ENCODE data around the gene TMEM187.
"Not testable (repeated sequence)": the region's sequence is repeated elsewhere in the genome, so short reads cannot be mapped to it uniquely, and the experiment has no call there.

Gene TMEM187

DNA sequence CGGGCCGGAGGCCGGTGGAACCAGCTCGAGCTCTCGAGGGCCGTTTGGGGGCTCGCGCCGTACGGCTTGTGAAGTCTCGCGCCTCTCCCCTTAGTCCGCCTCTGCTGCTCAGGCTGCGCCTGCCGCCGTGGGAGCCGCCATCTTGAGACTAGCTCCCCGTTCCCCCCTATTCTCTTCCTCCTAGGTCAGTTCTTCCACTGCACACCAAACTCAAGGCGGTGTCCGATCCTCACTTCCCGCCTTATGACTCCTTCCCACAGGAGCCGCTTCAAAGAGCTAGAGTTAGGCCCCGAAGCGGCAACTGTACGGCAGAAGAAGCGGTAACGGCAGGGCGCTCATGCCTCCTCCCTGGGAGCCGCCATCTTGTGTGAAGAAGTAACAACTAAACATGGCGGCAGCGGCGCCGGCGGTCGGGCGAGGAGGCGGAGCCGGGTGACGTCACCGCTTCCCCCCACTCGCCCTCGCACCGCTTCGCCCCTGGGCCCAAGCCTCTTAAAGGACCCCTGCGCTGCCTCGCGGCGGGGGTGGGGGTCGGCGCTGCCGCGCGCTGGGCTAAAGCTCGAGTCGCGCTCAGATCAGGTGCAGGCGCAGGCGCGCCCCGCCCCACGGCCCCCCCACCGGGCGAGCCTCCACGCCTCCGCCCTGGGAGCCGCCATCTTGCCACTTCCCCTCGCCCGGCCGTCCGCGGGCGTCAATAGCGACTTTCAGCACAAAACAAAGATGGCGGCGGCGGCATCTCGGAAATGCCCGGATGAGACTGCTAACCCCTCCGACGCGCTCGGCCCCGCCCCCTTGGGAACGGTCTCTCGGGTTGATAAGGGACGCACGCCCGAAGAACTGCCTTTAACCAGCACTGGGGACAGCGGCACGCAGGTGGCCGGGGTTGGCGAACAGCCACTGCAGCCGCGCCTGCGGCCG lies 845 bp upstream of the TMEM187 start, which contains the start of gene HCFC1:
Gene HCFC1 (minus strand): TSS at position 369 of the 918 bp plus-strand sequence. CDS start 978 bp downstream, outside the sequence.
- H3K27ac ChIP-seq (ENCODE audit: low read length), result peak within 1 kb of the TSS; percentile 99
- H3K27me3 ChIP-seq (ENCODE audit: control insufficient read depth in 1 of 2, insufficient read depth in 2 of 2, low read length in 2 of 2), result peaks cover 0 to 7% of the 10 kb centered on the region in 2 donors
- no peaks in the 10 kb centered on the region for H3K36me3 ChIP-seq (ENCODE audit: control insufficient read depth in 2 of 2, insufficient read depth in 2 of 2, low read length in 2 of 2)
- peaks cover 47% of the 10 kb centered on the region for H3K4me1 ChIP-seq (ENCODE audit: control insufficient read depth, insufficient read depth, low read length)
- H3K9ac ChIP-seq (ENCODE audit: low read length in 2 of 2), result peak within 1 kb of the TSS; percentile 96 to 97
- peak within 1 kb of the TSS; percentile 70 to 96 for H3K4me3 ChIP-seq (ENCODE audit: low read length in 2 of 2)
- H3K9me3 ChIP-seq (ENCODE audit: control insufficient read depth in 2 of 2, low read length in 2 of 2), result no peaks in the 10 kb centered on the region

DNA sequence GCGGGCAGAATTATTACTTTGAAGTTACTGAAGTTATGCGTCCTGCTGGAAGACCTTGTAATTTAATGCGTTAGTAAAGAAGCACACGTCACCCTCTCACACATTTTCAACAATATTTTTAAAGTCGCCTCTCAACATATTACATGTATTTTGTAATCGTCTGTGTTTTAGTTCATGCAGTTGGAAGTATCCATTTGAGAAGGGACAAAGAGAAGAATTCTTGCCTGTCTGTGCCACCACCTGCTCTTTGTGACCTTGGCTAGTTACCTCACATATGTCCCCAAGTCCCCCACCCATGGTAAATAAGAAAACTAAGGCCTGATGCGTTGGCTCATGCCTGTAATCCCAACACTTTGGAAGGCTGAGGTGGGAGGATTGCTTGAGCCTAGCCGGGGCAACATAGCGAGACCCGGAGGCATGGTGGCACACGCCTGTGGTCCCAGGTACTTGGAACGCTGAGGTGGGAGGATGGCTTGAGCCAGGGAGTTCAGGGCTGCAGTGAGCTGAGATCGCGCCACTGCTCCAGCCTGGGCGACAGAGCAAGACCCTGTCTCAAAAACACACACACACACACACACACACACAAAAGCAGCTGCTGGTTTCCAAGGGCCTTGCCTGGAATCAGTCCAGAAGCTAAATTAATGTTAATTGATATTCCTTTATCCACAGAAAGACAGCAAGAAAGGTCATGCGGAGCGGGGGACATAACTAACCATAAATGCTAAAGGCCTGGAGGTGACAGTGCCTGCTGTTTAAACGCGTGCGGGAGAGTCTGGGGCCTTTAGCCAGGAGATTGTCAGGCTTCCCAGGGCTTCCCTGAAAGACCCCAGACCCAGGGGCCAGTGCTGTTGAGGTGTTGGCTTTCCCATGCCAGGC lies 811 bp downstream of the TMEM187 start:
- peak overlapping the region; percentile 16 to 96 for H3K4me3 ChIP-seq (ENCODE audit: low read length in 2 of 2)

DNA sequence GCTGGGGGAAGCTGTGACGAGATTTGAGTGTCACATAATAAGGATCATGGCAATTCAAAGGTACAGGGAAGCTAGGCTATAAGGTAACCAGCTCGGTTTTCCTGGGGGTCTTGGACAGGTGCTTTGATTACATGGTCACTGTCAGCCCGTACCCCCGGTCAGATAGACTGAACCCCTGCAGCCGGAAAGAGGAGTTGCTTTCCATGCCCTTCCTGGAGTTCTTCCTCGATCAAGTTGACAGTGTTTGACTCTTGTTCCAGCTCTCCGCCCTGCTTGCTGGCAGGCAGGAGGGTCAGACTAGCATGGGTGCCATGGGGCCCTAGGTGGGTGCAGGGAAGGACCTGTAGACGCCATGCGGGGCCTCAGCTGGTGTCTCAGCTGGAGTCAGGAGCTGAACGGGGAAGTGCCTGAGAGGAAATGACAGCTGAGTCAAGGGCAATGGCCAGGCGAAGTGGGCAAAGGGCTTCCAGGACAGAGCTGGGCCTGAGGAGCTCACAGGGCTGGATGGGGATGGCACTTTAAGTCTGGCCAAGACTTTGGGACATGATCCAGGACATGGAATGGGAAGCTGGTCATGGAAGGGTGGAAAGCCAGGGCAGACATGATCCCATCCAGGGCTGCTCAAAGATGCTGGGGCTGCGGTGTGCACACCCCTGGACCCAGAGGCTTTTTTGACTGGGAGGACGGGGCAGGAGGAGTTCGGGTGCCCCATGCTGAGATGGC lies 1.6 kb downstream of the TMEM187 start:
- peak overlapping the region in 1 of 2 donors; percentile 96 for H3K4me3 ChIP-seq (ENCODE audit: low read length in 2 of 2)
- no peaks in the 10 kb centered on the region for H3K36me3 ChIP-seq (ENCODE audit: control insufficient read depth in 2 of 2, insufficient read depth in 2 of 2, low read length in 2 of 2)
- H3K27me3 ChIP-seq (ENCODE audit: control insufficient read depth in 1 of 2, insufficient read depth in 2 of 2, low read length in 2 of 2), result peaks cover 0 to 3% of the 10 kb centered on the region in 2 donors
- peak overlapping the region; percentile 60 to 76 for H3K9ac ChIP-seq (ENCODE audit: low read length in 2 of 2)
- H3K9me3 ChIP-seq (ENCODE audit: control insufficient read depth in 2 of 2, low read length in 2 of 2), result no peaks in the 10 kb centered on the region
- H3K4me1 ChIP-seq (ENCODE audit: control insufficient read depth, insufficient read depth, low read length), result peaks cover 23% of the 10 kb centered on the region
- peak overlapping the region; percentile 80 for H3K27ac ChIP-seq (ENCODE audit: low read length)

More for the DNA sequence above, 811 bp downstream of the TMEM187 start:
- Histone ChIP-seq H3K4me1 (ENCODE audit: control insufficient read depth, insufficient read depth, low read length) (peaks cover 30% of the 10 kb centered on the region), H3K9ac (ENCODE audit: low read length in 2 of 2) (peak overlapping the region; percentile 60 to 76), H3K36me3 (ENCODE audit: control insufficient read depth in 2 of 2, insufficient read depth in 2 of 2, low read length in 2 of 2) (no peaks in the 10 kb centered on the region), H3K27ac (ENCODE audit: low read length) (peak overlapping the region; percentile 80), H3K27me3 (ENCODE audit: control insufficient read depth in 1 of 2, insufficient read depth in 2 of 2, low read length in 2 of 2) (peaks cover 0 to 3% of the 10 kb centered on the region in 2 donors), H3K9me3 (ENCODE audit: control insufficient read depth in 2 of 2, low read length in 2 of 2) (no peaks in the 10 kb centered on the region)

DNA sequence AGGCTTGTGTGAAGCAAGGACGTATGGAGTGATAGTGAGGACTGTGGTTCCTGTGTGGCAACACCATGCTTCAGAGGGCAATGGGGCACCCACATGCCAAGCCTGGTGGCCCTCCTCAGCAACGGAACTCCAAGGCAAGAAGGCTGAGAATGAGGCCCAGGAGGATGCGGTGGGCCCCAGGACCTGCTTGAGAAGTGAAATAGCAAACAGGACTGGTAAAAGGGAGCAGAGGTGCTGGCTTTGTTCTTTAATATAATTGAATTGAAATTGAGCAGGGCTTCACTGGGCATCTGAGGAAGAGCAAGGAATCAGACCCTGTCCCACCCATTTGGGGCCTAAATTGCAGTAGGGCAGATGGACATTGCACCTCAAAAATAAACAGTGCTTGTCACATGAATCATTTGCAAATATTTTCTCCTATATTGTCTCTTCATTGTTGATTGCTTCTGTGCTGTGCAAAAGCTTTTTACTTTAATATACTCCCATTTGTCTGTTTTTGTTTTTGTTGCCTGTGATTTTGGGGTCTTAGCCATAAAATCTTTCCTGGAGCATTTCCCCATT lies 2.3 kb downstream of the TMEM187 start:
- no peak overlapping the region for H3K9ac ChIP-seq (ENCODE audit: low read length in 2 of 2)
- H3K27ac ChIP-seq (ENCODE audit: low read length), result peak overlapping the region; percentile 80
- H3K4me1 ChIP-seq (ENCODE audit: control insufficient read depth, insufficient read depth, low read length), result peaks cover 18% of the 10 kb centered on the region

DNA sequence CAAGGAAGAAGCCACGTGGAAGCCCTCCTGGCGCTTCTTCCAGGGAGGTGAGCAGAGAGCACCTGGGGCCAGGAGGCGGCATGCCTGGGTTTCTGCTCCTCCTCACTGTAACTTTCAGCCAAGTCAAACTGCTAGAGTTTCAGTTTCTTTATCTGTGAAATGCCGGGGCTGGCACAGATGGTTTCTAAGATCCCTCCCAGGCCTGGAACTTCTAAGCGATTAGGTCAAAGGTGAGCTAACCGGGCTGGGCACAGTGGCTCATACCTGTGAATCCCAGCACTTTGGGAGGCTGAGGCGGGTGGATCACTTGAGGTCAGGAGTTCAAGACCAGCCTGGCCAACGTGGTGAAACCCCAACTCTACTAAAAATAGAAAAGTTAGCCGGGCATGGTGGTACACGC lies 7.8 kb downstream of the TMEM187 start:
- not testable (repeated sequence) for H3K36me3 ChIP-seq (ENCODE audit: control insufficient read depth in 2 of 2, insufficient read depth in 2 of 2, low read length in 2 of 2); H3K4me1 ChIP-seq (ENCODE audit: control insufficient read depth, insufficient read depth, low read length); H3K27ac ChIP-seq (ENCODE audit: low read length); H3K4me3 ChIP-seq (ENCODE audit: low read length in 2 of 2); H3K27me3 ChIP-seq (ENCODE audit: control insufficient read depth in 1 of 2, insufficient read depth in 2 of 2, low read length in 2 of 2); H3K9me3 ChIP-seq (ENCODE audit: control insufficient read depth in 2 of 2, low read length in 2 of 2); H3K9ac ChIP-seq (ENCODE audit: low read length in 2 of 2)

More for the DNA sequence above, 2.3 kb downstream of the TMEM187 start:
- H3K36me3 ChIP-seq (ENCODE audit: control insufficient read depth in 2 of 2, insufficient read depth in 2 of 2, low read length in 2 of 2), result no peaks in the 10 kb centered on the region
- H3K9me3 ChIP-seq (ENCODE audit: control insufficient read depth in 2 of 2, low read length in 2 of 2), result no peaks in the 10 kb centered on the region
- peaks cover 0 to 3% of the 10 kb centered on the region in 2 donors for H3K27me3 ChIP-seq (ENCODE audit: control insufficient read depth in 1 of 2, insufficient read depth in 2 of 2, low read length in 2 of 2)
- H3K4me3 ChIP-seq (ENCODE audit: low read length in 2 of 2), result no peak overlapping the region

DNA sequence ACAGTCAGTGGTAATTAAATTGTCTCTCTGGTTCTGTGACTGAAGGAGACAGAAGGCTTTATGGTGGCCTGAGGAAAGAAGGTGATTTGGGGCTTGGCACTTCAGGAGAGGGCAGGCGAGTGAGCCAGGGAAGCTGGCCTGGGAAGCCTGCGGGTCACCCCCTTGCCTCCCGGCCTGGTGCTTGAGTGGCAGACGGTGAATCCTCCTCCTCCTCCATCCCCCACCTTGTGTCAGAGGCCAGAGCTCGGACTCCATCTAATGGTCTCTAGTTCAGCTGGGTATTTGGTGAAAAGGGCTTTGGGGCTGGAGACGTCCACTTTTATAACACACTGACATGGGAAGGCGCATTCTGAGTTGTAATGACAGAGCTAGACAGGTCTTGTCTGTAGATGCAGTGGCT lies 8.7 kb downstream of the TMEM187 start:
- Histone ChIP-seq H3K9me3 (ENCODE audit: control insufficient read depth in 2 of 2, low read length in 2 of 2) (no peaks in the 10 kb centered on the region), H3K27me3 (ENCODE audit: control insufficient read depth in 1 of 2, insufficient read depth in 2 of 2, low read length in 2 of 2) (peaks cover 0 to 6% of the 10 kb centered on the region in 2 donors), H3K4me3 (ENCODE audit: low read length in 2 of 2) (no peak overlapping the region), H3K36me3 (ENCODE audit: control insufficient read depth in 2 of 2, insufficient read depth in 2 of 2, low read length in 2 of 2) (no peaks in the 10 kb centered on the region), H3K27ac (ENCODE audit: low read length) (no peak overlapping the region), H3K9ac (ENCODE audit: low read length in 2 of 2) (no peak overlapping the region), H3K4me1 (ENCODE audit: control insufficient read depth, insufficient read depth, low read length) (peaks cover 5% of the 10 kb centered on the region)

DNA sequence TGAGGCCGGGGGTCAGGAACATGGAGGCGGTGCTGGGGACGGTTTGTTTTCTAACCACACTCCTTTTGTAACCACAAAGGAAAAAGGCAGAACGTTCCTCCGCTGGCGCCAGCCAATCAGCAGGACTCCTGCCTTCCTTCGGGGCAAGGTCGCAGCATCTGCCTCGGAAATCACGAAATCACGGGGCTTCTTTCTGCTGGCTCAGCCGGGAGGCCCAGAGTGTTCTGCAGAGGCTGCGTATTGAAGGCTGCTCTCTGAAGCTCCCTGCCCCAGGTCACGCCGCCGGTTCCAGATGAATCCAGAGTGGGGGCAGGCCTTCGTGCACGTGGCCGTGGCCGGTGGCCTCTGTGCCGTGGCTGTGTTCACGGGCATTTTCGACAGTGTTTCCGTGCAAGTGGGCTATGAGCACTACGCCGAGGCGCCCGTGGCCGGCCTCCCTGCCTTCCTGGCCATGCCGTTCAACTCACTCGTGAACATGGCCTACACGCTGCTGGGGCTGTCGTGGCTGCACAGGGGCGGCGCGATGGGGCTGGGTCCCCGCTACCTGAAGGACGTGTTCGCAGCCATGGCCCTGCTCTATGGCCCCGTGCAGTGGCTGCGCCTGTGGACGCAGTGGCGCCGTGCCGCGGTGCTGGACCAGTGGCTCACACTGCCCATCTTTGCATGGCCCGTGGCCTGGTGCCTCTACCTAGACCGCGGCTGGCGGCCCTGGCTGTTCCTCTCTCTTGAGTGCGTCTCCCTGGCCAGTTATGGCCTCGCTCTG lies 9.4 kb downstream of the TMEM187 start:
- H3K27ac ChIP-seq (ENCODE audit: low read length), result no peak overlapping the region
- no peaks in the 10 kb centered on the region for H3K9me3 ChIP-seq (ENCODE audit: control insufficient read depth in 2 of 2, low read length in 2 of 2)
- H3K27me3 ChIP-seq (ENCODE audit: control insufficient read depth in 1 of 2, insufficient read depth in 2 of 2, low read length in 2 of 2), result peaks cover 0 to 6% of the 10 kb centered on the region in 2 donors
- no peaks in the 10 kb centered on the region for H3K36me3 ChIP-seq (ENCODE audit: control insufficient read depth in 2 of 2, insufficient read depth in 2 of 2, low read length in 2 of 2)
- H3K4me3 ChIP-seq (ENCODE audit: low read length in 2 of 2), result no peak overlapping the region
- H3K4me1 ChIP-seq (ENCODE audit: control insufficient read depth, insufficient read depth, low read length), result peaks cover 5% of the 10 kb centered on the region
- H3K9ac ChIP-seq (ENCODE audit: low read length in 2 of 2), result no peak overlapping the region

DNA sequence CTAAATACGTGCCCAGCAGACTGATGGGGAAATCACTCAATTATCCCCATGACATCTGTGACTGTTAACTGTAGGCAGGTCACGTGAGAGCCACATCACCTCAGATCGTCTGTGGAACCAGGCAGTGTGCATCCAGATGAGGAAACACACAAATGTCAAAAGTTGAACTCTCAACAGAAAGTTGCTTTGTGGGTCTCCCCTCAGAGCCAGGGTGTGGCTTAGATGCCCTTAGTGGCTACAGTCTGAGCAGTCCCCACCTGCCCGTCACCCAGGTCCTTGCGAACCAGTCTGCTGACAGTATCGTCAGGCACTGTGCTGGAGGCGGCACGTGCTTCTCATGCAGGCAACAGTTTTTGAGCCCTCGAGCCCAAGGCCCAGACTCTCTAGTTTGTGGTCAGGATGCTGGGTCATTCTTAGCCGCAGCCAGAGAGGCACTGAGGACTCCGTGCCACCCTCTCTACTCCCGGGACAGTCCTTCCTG lies 10.8 kb downstream of the TMEM187 start:
- Histone ChIP-seq H3K9ac (ENCODE audit: low read length in 2 of 2) (no peak overlapping the region), H3K27ac (ENCODE audit: low read length) (no peak overlapping the region), H3K4me3 (ENCODE audit: low read length in 2 of 2) (no peak overlapping the region), H3K9me3 (ENCODE audit: control insufficient read depth in 2 of 2, low read length in 2 of 2) (no peaks in the 10 kb centered on the region), H3K36me3 (ENCODE audit: control insufficient read depth in 2 of 2, insufficient read depth in 2 of 2, low read length in 2 of 2) (no peaks in the 10 kb centered on the region), H3K27me3 (ENCODE audit: control insufficient read depth in 1 of 2, insufficient read depth in 2 of 2, low read length in 2 of 2) (peaks cover 0 to 6% of the 10 kb centered on the region in 2 donors), H3K4me1 (ENCODE audit: control insufficient read depth, insufficient read depth, low read length) (peaks cover 5% of the 10 kb centered on the region)

DNA sequence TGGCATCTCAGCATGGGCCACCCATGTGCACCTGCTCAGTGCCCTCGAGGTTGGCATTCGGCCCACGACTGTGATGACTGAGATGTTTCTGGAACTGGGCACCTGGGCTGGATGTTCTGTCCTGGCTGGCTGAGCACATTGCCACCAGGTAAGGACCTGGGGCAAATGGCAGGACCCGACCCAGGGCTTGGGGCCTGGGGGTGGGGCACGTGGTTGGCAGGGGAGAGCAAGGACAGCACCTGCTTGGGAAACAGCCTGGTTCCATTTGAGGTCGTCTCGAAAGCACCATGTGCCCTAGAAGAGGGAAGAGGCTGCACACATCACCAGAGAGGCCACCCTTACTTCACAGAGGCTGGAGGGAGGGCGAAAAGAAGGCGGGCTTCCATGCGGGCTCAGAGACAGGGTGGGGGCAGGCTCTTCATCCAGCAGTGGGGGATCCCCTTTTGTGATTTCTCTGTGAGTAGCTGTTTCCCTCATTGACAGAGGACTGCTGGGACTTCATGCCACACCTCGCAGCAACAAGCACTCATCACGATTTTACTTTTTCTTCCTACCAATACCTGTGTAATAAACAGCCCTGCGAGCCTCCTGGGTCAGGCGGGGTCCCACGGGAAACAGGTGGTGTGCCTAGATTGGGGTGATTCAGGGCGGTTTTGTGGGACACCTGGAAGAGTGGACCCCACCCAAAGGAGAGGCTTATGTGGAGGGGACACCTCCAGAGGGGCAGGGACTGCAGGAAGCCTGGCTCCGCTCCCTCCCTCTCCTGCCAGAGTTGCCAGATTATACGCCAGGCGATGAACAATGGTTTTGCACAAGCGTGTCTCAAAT lies 12.0 kb downstream of the TMEM187 start:
- peak overlapping the region in 1 of 2 donors; percentile 45 for H3K9ac ChIP-seq (ENCODE audit: low read length in 2 of 2)
- H3K4me3 ChIP-seq (ENCODE audit: low read length in 2 of 2), result no peak overlapping the region
- H3K27me3 ChIP-seq (ENCODE audit: control insufficient read depth in 1 of 2, insufficient read depth in 2 of 2, low read length in 2 of 2), result peaks cover 0 to 6% of the 10 kb centered on the region in 2 donors
- no peaks in the 10 kb centered on the region for H3K9me3 ChIP-seq (ENCODE audit: control insufficient read depth in 2 of 2, low read length in 2 of 2)
- H3K36me3 ChIP-seq (ENCODE audit: control insufficient read depth in 2 of 2, insufficient read depth in 2 of 2, low read length in 2 of 2), result no peaks in the 10 kb centered on the region
- peaks cover 5% of the 10 kb centered on the region for H3K4me1 ChIP-seq (ENCODE audit: control insufficient read depth, insufficient read depth, low read length)
- H3K27ac ChIP-seq (ENCODE audit: low read length), result no peak overlapping the region

Data from stomach smooth muscle (tissue), 2 donors.